T follicular helper cell (primary cell): ENCODE measurements around the gene ITPR1.
"Not testable (repeated sequence)": the region's sequence is repeated elsewhere in the genome, so short reads cannot be mapped to it uniquely, and the experiment has no call there.

Source experiments
- DNase-seq: peaks from one replicate; pipeline ENCODE4 v3.0.0-alpha.2; 2020; ENCODE audit warnings: low read depth

ITPR1 gene

DNA sequence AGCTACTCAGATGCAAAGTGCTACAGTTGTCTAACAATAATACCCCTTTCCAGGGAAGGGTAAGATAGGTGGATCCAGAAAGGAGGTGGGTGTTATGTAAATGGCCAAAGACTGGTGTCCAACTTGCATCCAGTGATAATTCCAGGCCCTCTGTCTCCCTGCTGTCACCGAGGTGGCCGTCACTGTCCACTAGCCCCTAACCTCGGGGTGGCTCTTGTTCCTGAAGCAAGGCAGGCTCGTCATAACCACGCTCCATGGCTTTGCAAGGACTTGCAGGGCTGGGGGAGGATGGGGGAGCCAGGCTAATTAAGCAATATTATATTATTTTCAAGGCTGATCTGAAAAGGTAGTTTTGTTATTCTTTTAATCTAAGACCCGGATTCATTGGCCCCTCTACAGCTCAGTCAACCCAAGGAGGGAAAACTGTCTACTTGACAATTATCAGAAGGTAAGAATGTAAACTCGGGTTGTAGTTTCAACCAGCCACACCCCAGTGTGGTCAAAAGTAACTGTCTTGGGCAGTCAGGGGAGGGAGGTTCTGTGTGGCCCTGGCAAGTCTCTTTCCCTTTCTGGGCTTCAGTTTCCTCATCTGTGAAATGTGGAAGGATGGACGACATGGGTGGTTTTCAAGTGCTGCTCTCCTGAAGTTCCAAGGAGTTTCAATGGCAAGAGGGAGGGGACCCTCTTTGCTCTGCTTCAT lies 266.0 kb downstream of the ITPR1 start:
- no peak for DNase-seq

DNA sequence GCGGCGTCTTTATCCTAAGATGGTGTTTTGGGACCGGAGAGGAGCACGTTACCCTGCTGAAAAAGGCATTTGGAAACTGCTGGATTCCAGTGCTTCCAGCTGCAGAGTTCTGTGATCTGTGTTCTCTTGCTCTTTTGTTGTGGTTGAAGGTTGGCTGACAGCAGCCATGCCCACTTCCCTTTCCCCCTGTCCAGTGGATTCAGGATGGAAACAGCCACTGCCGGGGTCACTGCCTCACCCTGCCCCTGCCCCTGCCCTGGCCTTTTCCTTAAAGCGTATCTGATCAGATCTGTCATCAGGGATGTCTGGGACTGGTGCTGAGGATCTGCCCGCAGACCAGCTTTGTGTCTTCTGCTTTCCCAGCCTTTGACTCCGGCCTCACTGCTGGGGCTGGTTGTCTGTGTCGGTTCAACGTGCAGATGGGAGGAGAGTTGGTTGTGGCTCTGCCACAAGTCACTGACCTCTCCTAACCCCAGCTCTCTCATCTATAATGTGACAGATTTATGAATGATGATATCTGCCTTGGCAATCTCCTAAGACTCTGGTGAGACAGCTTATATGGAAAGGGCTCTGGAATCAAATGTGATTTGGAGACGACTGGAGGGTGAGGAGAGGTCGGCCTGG lies 266.7 kb downstream of the ITPR1 start:
- no peak for DNase-seq

DNA sequence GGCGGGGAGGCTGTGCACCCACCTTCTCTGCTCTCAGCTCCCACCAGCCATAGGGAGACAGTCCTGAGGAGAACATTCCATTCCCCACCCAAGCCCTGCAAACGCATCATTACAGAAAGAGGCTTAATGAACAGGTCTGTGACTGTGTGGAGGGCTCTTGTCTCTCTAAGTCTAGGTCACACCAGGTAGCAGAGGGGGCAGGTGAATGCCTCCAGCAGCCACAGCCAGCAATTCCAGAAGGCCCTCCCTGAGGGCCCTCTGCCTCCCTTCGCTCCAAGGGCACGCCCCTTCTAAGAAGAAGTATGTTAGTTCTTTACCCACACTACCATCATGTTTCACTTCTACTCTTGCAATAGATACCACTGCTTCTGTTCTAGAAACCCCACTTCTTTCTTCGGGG lies 268.6 kb downstream of the ITPR1 start:
- no peak for DNase-seq

DNA sequence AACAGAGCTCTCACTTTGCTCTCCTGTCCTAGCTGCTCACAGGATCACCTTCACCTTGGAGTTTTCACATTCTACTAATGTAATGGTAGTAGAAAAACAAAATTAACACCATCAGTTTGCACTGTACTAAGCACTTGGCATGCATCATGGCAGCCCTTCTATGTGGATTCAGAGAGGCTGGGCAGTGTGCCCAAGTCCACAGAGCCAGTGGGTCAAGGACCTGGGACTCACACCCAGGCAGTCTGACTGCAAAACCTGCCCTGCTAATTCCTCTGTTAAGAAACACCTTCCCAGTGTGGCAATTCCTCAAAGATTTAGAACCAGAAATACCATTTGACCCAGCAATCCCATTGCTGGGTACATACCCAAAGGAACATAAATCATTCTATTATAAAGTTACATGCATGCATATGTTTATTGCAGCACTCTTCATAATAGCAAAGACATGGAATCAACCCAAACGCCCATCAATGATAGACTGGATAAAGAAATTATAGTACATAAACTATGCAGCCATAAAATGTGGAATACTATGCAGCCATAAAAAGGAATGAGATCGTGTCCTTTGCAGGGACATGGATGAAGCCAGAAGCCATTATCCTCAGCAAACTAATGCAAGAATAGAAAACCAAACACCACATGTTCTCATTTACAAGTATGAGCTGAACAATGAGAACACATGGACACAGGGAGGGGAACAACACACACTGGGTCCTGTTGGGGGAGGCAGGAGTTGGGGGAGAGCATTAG lies 269.5 kb downstream of the ITPR1 start:
- not testable (repeated sequence) for DNase-seq

DNA sequence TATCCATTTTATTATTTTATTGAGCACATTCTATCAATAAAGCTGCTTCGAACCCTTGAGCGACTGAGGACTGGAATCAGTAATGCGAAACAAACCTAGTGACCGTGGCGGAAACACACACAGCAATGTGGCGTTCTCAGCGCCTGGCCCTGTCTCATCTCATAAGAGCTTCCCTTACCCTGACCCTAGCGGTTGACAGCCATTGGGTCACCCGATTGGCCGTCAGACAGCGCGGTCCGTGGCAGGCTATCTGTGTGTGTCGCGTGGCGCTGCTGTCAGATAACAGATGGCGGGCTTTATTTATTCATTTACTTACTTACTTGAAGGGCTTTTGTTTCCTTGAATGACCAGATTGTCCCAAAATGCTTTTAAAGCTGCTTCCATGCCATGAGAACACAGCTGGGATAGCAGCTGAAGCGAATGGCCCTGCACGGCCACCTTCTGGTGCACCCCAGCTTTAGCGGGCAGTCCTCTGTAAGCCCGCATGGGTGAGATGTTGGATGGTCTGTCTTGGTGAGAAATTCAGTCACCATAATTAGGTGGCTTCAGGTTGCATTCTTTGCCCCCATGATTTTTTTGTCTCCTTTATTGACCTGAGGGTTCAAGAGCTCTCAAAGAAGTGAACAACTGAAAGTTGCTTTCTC lies 270.6 kb downstream of the ITPR1 start:
- DNase-seq = no peak

DNA sequence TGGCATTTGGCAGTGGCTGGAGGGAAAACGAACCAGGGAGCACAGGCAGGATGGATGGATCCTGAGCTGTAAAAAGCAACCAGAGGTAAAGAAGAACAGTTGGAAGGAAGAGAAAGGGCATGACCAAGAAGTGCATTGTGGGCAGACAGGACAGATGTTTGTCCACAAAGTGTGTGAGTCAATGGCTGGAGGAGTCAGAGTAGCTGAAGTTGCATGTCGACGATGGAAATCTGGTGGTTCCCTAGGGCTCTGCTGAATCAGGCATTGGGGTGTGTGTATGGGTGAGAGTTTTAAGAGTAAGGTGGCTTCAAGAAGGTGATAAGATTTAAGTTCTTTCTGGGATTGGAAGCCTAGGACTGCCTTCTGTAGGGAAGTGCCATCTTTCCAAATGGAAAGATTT lies 272.1 kb downstream of the ITPR1 start:
- no peak for DNase-seq

DNA sequence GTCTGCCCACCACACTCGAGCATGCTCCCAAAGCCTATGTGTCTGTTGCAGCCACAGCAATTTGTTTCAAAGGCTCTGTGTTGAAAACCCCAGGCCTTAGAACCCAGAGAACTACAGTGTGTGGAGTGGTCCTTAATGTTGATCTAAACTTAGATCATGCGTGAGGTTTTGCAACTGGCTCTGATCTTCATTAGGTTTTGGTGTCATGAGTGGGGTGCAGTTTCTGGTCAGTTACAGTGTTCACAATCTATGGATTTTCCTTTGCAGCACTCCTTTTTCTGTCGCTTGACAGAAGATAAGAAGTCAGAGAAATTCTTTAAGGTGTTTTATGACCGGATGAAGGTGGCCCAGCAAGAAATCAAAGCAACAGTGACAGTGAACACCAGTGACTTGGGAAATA lies 273.1 kb downstream of the ITPR1 start:
- no peak for DNase-seq

DNA sequence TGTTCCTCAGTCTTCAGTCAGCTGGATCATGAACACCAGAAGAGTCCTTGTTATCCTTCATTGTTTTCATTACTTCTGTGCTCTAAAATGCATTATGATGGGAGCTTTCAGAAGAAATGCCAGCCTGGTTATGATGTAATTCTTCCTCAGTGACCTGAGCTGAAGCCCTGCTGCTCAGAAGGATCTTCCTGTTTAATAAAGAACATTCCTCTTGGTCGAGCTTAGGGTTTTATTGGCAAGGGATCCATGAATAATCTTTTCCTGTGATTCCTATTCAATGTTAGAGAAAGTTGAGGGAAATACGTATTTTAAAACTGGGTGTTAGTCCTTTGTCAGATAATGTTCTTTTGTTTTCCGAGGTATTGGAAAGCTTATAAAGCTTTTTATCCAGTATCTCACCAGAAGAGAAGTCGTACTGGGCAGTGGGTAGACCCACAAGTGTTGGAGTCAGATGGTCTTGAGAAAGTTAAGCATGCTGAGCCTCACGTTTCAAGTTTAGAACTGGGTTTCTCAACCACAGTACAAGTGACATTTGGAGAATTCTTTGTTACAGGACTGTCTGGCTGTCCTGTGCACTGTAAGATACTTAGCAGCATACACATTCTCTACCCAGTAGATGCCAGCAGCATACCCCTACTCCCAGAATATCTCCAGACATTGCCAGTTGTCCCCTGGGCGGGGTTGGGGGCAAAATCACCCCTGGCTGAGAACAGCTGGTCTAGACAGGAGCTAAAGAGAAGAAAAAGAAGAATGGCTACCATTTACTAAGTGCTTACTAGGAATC lies 273.8 kb downstream of the ITPR1 start:
- DNase-seq = no peak

DNA sequence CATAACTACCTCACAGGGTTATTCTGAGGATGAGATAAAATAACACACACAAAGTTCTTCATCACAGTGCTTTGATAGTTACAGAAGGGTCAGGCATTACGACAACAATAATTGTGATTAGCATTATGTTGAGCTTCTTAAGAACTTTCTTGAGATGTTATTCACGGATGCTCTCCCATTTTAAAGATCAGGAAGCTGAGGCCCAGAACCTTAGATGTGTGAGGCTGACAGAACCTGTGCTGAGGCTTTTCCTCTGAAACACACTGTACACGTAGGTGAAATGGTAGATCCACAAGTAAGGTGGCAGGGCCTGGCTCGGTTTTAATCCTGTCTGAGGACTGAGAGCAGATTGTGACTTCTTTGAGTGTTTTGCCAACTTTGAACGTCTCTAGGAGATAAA lies 274.9 kb downstream of the ITPR1 start:
- no peak for DNase-seq

DNA sequence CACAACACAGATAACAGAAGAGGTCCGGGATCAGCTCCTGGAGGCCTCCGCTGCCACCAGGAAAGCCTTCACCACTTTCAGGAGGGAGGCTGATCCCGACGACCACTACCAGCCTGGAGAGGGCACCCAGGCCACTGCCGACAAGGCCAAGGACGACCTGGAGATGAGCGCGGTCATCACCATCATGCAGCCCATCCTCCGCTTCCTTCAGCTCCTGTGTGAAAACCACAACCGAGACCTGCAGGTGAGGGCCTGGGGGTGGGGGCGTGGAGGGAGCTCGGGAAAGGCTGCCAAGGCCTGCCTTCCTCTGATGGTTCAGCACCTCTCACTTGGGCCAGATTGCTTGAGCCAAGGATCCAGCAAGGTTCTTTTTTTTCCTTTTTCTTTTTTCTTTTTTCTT lies 275.4 kb downstream of the ITPR1 start:
- no peak for DNase-seq

DNA sequence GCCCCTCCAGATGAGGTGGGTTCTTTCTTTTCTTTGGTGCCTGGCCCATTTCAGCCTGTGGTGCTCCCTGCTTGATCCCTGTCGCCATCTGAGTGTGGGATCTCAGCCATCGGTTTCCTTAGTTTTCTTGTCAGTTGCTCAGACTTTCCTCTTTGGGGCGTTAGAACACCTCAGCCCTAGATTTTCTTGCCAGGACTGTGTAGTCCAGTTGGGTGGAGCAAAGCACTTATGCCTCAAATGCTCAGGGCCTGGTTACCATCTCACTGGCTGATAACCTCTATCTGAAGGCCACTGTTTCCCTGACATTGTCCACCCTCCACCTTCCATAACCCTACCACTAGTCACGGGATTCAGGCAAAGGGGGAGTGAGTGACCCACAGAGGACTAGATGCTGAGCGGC lies 277.4 kb downstream of the ITPR1 start:
- no peak for DNase-seq

DNA sequence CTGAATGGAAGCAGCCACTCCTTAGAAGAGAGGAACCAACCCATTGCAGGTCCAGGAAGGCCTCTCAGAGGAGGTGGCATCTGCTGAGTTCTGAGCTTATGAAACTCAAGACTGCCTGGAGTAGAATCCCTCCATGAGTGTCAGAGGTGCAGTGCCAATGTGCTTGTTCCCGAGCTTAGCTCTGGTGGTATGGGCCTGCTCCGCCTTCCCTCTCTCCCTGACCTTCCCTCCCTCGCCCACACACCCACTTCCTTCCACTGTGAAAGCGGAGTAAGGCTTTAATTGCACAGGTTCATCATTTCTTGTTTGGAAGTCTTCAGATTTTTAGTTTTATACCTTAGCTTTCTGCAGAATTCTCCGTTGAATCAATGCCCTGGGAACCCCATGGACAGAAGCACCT lies 278.1 kb downstream of the ITPR1 start:
- no peak for DNase-seq

DNA sequence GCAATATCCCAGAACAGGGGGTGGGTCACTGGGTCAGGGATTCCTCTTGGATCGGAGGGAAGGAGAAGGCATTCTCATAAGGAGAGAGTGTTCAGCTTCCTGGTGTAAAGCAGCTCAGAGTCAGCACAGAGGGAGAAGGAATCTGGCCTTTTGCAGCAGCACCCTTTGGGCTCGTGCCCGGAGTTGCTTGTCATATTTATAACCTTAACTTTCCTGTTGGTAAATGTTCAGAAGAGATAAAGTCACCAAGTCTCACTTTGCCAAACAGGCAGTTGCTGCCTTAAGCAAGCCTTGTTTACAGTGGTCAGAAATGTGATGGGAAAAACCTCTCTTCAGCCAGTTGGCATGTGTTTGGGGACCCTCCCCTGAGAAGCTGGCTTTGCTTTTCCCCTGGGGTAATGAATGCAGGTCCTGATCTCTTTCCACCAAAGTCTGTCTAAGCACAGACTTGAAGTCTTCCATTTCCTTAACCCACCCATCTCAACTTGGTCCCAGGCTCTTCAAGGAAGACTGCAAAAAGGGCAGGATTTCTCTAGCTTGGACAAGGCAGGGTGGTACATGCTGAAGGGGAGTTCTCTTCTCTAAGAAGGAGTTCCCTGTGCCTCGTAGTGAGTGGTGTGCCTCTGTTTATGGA lies 279.1 kb downstream of the ITPR1 start:
- DNase-seq = no peak

DNA sequence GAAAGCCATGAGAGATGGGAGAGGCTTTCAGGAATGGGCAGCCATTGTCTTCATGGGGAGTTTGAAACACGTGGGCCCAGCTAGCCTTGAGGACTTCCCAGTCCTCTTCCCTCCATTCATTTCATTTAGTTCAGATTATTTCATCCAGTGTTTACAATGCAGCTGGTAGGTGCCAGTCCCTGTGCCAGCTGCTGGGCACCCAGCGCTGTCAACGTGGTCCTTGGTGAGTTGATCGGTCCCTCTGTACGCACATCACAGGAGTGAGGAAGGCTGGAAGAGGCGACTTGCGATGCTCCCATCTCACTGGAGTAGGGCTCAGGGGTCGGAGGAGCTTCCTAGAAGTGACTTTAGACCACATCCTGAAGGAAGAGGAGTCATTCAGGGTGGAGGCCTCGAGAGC lies 279.7 kb downstream of the ITPR1 start:
- DNase-seq = no peak

DNA sequence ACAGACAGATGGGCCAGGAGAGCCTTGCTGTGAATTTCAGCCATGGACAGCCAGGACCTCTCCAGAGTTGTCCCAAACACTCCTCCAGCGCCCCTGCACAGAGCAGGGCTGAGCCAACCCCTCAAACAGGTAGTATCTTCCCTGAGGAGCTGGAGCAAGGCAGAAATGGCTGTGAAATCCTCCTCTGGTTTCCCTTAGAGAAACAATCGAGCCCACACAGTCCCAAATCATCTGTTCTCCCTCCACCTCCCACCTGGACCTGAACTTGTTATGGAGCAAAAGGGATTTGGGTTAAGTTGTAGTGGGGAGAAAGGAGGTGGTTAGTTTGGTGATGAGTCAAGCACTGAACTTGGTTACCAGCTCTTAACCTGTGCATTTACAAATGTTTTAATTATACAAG lies 280.4 kb downstream of the ITPR1 start:
- DNase-seq = no peak

DNA sequence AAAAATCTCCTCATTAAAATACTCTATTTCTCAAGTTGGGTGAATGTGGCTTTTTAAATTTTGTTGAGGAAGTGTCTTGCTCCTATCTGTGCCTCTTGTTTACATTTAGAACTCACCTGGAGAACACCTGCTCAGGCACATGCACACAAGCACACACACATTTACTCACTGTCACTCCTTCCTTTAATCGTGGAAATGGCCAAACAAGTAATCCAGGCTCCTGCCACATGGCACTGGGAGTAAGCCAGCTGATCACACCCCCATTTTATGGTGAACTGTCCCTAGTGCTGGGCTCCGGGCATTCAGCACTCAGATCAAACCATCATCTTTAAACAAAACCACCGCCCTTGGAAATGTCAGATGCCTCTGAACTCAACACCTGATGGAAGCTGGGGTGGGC lies 281.4 kb downstream of the ITPR1 start:
- DNase-seq = no peak

DNA sequence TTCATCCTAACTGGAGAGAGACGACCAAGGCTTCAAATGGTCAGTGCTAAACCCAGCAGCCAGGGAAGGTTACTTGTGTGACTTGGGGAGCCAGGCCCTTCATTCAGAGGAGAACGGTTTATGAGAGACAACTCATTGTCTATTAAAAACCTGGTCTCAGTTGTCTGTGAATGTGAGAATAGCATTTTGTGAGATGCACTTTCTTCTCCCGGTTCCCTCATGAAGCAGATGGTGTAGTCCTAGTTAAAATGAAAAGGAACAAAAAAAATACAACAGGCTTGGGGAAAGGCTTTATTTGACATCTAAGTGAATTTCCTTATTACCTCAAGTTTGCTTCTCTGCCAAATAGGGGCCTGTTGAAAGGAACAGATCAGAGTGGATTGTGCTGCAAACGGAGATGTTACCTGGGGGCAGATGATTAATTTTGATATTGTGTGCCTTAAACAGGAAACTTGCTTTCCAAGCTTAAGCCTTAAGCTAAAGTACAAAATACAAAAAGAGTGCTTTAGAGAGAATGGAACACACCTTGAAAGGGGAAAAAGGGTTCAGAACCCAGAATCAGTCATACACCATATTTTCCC lies 283.3 kb downstream of the ITPR1 start:
- no peak for DNase-seq

DNA sequence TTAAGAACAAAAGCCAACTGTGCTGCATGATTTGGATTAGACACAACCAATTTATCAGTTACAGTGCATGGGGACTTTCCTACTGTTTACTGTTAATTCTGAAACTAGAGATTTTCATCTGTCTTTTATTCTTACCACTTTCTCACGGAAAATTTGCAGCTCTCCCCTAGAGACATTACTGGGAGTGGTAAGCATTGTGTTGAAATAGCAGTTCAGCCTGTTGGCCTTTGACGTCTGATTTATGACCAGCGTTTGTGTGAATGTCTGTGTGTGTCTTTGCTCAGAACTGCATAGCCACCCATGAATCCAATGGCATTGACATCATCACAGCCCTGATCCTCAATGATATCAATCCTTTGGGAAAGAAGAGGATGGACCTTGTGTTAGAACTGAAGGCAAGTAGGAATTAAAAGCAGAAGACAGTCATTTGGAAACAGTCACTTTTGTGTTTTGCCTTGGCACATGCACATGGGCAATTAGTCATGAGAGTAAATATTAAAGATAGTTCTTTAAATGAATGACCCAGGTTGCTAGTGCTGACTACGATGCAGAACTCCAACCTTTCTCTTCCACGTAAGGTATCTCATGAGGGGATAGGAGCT lies 283.9 kb downstream of the ITPR1 start:
- no peak for DNase-seq

DNA sequence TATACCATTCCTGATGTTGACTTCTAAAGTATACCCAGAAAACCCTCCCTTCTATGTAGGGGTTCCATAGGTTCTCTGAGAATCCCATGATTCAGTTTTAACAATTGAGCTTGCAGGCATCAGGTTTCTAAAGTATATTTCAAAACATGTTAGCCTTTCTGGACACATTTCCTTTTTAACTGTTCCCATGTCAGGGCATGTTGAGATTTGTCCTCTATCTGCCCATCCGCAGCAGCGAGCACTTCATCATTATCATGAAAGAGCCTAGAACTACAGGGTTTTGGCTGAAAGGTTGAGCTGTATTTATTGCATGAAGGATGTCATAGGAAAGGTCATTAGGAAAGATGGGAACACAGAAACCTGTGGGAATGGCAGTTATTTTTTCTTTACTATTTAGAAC lies 285.0 kb downstream of the ITPR1 start:
- DNase-seq = no peak

DNA sequence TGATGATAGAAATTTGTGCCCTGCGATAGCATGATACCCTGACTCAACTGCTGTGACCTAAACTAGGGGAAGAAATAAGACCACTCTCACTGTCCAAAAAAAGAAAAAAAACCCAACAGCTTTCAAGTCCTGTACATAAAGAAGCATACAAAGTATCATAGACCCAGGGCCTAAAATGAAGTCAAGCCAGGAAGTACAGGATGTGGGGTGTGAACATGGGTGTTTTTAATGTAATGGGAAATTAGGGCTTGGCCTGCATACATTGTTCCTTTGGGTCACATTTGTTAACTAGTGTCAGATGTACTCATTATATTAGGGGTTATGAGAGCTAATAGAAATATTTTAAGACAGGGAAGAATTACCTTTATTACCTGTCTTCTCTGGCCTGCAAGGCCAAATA lies 285.6 kb downstream of the ITPR1 start:
- DNase-seq = no peak

DNA sequence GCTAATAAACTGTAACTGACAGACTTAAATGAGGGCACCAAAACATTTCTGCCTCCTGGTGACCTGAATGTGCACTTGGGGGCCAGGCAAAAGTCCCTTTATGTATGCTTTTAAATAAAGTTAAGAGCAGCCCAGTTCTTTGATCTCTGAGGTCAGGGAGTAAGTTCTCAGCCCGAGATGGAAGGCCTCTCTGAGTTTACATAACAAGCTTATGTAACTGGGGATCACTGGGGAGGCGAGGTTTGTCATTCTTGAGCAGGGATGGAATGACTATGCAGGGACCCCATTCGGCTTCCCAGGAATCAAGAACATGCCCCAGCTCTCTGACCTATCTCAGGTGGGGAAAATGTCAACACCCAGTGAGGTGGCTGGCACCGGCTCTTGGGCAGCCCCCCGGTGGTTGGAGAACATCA lies 287.4 kb downstream of the ITPR1 start:
- DNase-seq = no peak
